WTC11 (cell line): ENCODE measurements around the gene ECE1. TPM values are rescaled to one million over a fixed set of nuclear protein-coding genes. Genes with fewer than 3 reads are reported as not detected.

Experiments used
- ATAC-seq: fragments of 200-7000 bp; cut with Tn5 transposase; 2 replicates; pipeline ENCODE4 v1.10.0; 2021; ENCODE audit warnings: mild to moderate bottlenecking, moderate library complexity
- CTCF ChIA-PET: fragments of 300-600 bp; sonication (Branson Sonifier 250); formaldehyde crosslinking; loops from one replicate; lab custom pipeline; 2021; ENCODE audit warnings: antibody characterized with exemption; lab: Charles Lee
- POLR2A ChIA-PET: fragments of 350-600 bp; sonication (Branson Sonifier 250); formaldehyde crosslinking; loops from one replicate; lab custom pipeline; 2021; ENCODE audit warnings: antibody characterized with exemption; lab: Charles Lee
- DNase-seq: peaks from one replicate; pipeline ENCODE4 v3.0.0; 2021; ENCODE audit warnings: low spot score
- H3K27ac Mint-ChIP-seq: 2 replicates; pipeline ENCODE4 v1.8.0; 2021; ENCODE audit warnings: mixed read lengths
- H3K27me3 Mint-ChIP-seq: 2 replicates; pipeline ENCODE4 v1.8.0; 2021; ENCODE audit warnings: low read depth, mild to moderate bottlenecking, moderate library complexity, mixed read lengths
- H3K36me3 Mint-ChIP-seq: 2 replicates; pipeline ENCODE4 v1.8.0; 2021; ENCODE audit warnings: mixed read lengths
- H3K4me1 Mint-ChIP-seq: 2 replicates; pipeline ENCODE4 v1.8.0; 2022; ENCODE audit warnings: mixed read lengths
- H3K4me3 Mint-ChIP-seq: 2 replicates; pipeline ENCODE4 v1.8.0; 2021; ENCODE audit warnings: mild to moderate bottlenecking, moderate library complexity, mixed read lengths
- H3K9me3 Mint-ChIP-seq: 2 replicates; pipeline ENCODE4 v1.8.0; 2021; ENCODE audit warnings: mixed read lengths
- ATF1 ChIP-seq: sonication (generic); formaldehyde crosslinking; IDR thresholded peaks from 2 replicates; pipeline ENCODE4 v1.8.1; 2023; ENCODE audit warnings: mild to moderate bottlenecking, moderate library complexity, missing genetic modification reagents
- ATF6 ChIP-seq: sonication (generic); formaldehyde crosslinking; IDR thresholded peaks from 2 replicates; pipeline ENCODE4 v1.8.1; 2023; ENCODE audit warnings: mild to moderate bottlenecking, missing genetic modification reagents
- CREM ChIP-seq: sonication (generic); formaldehyde crosslinking; IDR thresholded peaks from 2 replicates; pipeline ENCODE4 v1.8.1; 2022; ENCODE audit warnings: mild to moderate bottlenecking, missing genetic modification reagents, moderate library complexity
- ERG ChIP-seq: fragments of 250-450 bp; sonication (Bioruptor Pico); IDR thresholded peaks from 2 replicates; pipeline ENCODE4 v1.8.0; 2021; ENCODE audit warnings: mild to moderate bottlenecking
- FOXK1 ChIP-seq: sonication (generic); formaldehyde crosslinking; IDR thresholded peaks from 2 replicates; pipeline ENCODE4 v1.8.0; 2022; ENCODE audit warnings: mild to moderate bottlenecking, moderate library complexity, missing genetic modification reagents
- FOXP4 ChIP-seq: sonication (generic); formaldehyde crosslinking; IDR thresholded peaks from 2 replicates; pipeline ENCODE4 v1.8.0; 2022; ENCODE audit warnings: mild to moderate bottlenecking, missing genetic modification reagents
- IRF2 ChIP-seq: sonication (generic); formaldehyde crosslinking; IDR thresholded peaks from 2 replicates; pipeline ENCODE4 v1.8.0; 2022; ENCODE audit warnings: low read depth, missing genetic modification reagents, borderline replicate concordance
- NFATC4 ChIP-seq: fragments of 250-450 bp; sonication (Bioruptor Pico); IDR thresholded peaks from 2 replicates; pipeline ENCODE4 v1.9.0; 2021; ENCODE audit warnings: mild to moderate bottlenecking
- PRDM15 ChIP-seq: sonication (generic); formaldehyde crosslinking; IDR thresholded peaks from 2 replicates; pipeline ENCODE4 v1.8.0; 2022; ENCODE audit warnings: missing genetic modification reagents
- PREB ChIP-seq: sonication (generic); formaldehyde crosslinking; IDR thresholded peaks from 2 replicates; pipeline ENCODE4 v1.8.1; 2022; ENCODE audit warnings: mild to moderate bottlenecking, missing genetic modification reagents, moderate library complexity, borderline replicate concordance
- TEAD4 ChIP-seq: sonication (generic); formaldehyde crosslinking; IDR thresholded peaks from 2 replicates; pipeline ENCODE4 v1.8.0; 2022; ENCODE audit warnings: mild to moderate bottlenecking, missing genetic modification reagents
- ZMAT4 ChIP-seq: fragments of 250-450 bp; sonication (Bioruptor Pico); IDR thresholded peaks from 2 replicates; pipeline ENCODE4 v1.9.0; 2021; ENCODE audit warnings: mild to moderate bottlenecking
- ZNF219 ChIP-seq: sonication (generic); formaldehyde crosslinking; IDR thresholded peaks from 2 replicates; pipeline ENCODE4 v1.8.0; 2023; ENCODE audit warnings: missing genetic modification reagents, mild to moderate bottlenecking, borderline replicate concordance
- ZNF317 ChIP-seq: sonication (generic); formaldehyde crosslinking; IDR thresholded peaks from 2 replicates; pipeline ENCODE4 v1.8.1; 2023; ENCODE audit warnings: low read depth, mild to moderate bottlenecking, moderate library complexity, missing genetic modification reagents, borderline replicate concordance
- ZNF532 ChIP-seq: fragments of 250-450 bp; sonication (Bioruptor Pico); IDR thresholded peaks from 2 replicates; pipeline ENCODE4 v1.9.0; 2021; ENCODE audit warnings: mild to moderate bottlenecking, borderline replicate concordance
- total RNA-seq: library from RNA; stranded (reverse); gene quantifications from 3 replicates; pipeline ENCODE4 v1.2.3, GENCODE V29; 2021

ECE1 gene
- total RNA-seq, 1 experiment from 2014 or later = 45.0 TPM

- TF ChIP-seq FOXP4 (CRISPR knock-in tag) (no peak), TEAD4 (no peak), PRDM15 (no peak), ZNF532 (CRISPR knock-in tag) (no peak), IRF2 (CRISPR knock-in tag) (no peak), FOXK1 (CRISPR knock-in tag) (no peak), ZNF317 (CRISPR knock-in tag) (no peak), ZMAT4 (CRISPR knock-in tag) (no peak), CREM (CRISPR knock-in tag) (no peak), ERG (CRISPR knock-in tag) (no peak)
Measured at GRCh38 chr1:21300774-21301173, 10.5 kb upstream of the ECE1 start (continued).

GRCh38 chr1:21299780-21300395 lies 9.6 kb upstream of the ECE1 start:
- DNase-seq (no peak), ATAC-seq (no peak)
- Mint-ChIP-seq H3K4me1 (peaks cover 29% of the 10 kb centered on the region), H3K4me3 (no peak overlapping the region), H3K9me3 (no peaks in the 10 kb centered on the region), H3K27me3 (no peaks in the 10 kb centered on the region), H3K27ac (no peak overlapping the region), H3K36me3 (no peaks in the 10 kb centered on the region)
- CTCF ChIA-PET = interaction anchor here (0.8 to 13.5 kb wide), 8 partner anchors 26 to 69 kb away, joined by 3 to 125 read pairs (median 4); no protein-coding TSS in a partner anchor
- POLR2A ChIA-PET = interaction anchor here (0.6 kb wide), 1 partner anchor 9 kb away, joined by 3 read pairs; no protein-coding TSS in a partner anchor
- TF ChIP-seq ZNF219 (CRISPR knock-in tag) = no peak
- no peak for TF ChIP-seq ERG (CRISPR knock-in tag)
- no peak for TF ChIP-seq FOXP4 (CRISPR knock-in tag)
- no peak for TF ChIP-seq PREB (CRISPR knock-in tag)
- TF ChIP-seq ATF1 (CRISPR knock-in tag) = no peak
- TF ChIP-seq NFATC4 (CRISPR knock-in tag) = no peak
- TF ChIP-seq ATF6 = no peak
